ENCODE results near the gene BPIFA2.

Gene BPIFA2

DNA sequence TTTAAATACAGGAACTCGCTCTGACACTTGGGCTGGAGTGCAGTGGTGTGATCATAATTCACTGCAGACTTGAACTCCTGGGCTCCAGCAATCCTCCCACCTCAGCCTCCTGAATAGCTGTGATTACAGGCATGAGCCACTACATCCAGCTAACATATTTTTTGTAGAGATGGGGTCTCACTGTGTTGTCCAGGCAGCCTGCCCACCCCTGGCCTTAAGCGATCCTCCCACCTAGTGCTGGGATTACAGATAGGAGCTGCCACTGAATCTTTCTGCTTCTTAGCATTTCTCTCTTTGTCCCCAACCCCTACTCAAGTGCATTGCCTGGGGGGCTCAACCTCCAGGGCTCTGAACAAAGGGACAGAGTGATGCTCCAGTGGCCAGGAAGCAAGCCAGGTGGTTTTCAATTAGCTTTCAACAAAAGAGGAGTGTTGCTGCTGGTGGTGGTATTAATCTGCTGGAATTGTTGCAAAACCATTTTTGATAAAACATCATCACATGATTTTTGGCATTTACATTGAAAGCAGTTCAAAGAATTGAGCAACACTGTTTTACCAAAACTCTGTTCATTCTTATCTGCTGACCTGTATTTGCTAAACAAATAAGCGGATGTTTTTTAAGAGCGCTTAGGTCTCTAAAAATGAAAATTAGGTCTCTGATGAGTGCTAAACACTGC is 40.4 kb upstream of the BPIFA2 start:
- H3K79me2 ChIP-seq (ENCODE audit: low read length), result no peaks in the 10 kb centered on the region
- no peaks in the 10 kb centered on the region for H3F3A ChIP-seq (ENCODE audit: insufficient read depth, low read length)
- no peak overlapping the region for H3K9ac ChIP-seq (ENCODE audit: low read length)
- DNase-seq, result no peak
- no peak overlapping the region for H3K4me3 ChIP-seq (ENCODE audit: low read length)
- TF ChIP-seq, protein P1, sequence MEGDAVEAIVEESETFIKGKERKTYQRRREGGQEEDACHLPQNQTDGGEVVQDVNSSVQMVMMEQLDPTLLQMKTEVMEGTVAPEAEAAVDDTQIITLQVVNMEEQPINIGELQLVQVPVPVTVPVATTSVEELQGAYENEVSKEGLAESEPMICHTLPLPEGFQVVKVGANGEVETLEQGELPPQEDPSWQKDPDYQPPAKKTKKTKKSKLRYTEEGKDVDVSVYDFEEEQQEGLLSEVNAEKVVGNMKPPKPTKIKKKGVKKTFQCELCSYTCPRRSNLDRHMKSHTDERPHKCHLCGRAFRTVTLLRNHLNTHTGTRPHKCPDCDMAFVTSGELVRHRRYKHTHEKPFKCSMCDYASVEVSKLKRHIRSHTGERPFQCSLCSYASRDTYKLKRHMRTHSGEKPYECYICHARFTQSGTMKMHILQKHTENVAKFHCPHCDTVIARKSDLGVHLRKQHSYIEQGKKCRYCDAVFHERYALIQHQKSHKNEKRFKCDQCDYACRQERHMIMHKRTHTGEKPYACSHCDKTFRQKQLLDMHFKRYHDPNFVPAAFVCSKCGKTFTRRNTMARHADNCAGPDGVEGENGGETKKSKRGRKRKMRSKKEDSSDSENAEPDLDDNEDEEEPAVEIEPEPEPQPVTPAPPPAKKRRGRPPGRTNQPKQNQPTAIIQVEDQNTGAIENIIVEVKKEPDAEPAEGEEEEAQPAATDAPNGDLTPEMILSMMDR (IDR thresholded peaks at IDR 0.05; ENCODE audit: low read length), result no peak
- TF ChIP-seq EZH2 (optimal IDR thresholded peaks at IDR 0.05; ENCODE audit: low read depth, low read length) (no peak), EZH2phosphoT487 (IDR thresholded peaks at IDR 0.05; ENCODE audit: low read length) (no peak)
- no peaks in the 10 kb centered on the region for H3K9me2 ChIP-seq (replicated peaks; ENCODE audit: insufficient read depth, low read length)
- no peaks in the 10 kb centered on the region for H3K4me1 ChIP-seq (ENCODE audit: low read length)
- H3K36me3 ChIP-seq (replicated peaks; ENCODE audit: insufficient read depth, low read length), result no peaks in the 10 kb centered on the region
- no peak overlapping the region for H2AFZ ChIP-seq (ENCODE audit: low read length)
- H4K20me1 ChIP-seq (ENCODE audit: insufficient read depth, low read length), result no peaks in the 10 kb centered on the region
- no peak overlapping the region for H3K27ac ChIP-seq (ENCODE audit: low read length)
- peaks cover 41% of the 10 kb centered on the region for H3K27me3 ChIP-seq (replicated peaks; ENCODE audit: insufficient read depth, low read length)
- no peaks in the 10 kb centered on the region for H3K9me3 ChIP-seq (replicated peaks; ENCODE audit: insufficient read depth, low read length)
- no peak overlapping the region for H3K4me2 ChIP-seq (ENCODE audit: low read depth, low read length)

DNA sequence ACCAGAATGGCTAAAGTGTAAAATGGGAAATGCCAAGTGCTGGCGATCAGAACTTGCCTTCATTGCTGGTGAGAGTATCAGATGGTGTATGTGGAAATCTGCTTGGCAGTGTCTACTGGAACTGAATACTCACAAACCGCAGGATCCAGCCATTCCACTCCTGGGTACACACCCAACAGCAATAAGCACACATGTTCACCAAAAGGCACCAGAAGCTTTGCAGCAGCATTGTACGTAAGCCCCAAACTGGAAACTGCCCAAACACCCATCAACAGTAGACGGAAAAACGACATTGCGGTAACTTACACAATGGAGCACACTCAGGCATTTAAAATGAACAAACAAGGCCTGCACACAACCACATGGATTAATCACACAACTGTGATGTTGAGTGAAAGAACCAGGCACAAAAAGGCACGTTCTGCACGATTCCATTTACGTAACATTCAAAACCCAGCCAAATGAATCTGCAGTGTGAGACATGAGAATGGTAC is 37.3 kb upstream of the BPIFA2 start:
- no peak overlapping the region for H3K4me3 ChIP-seq (ENCODE audit: low read length)
- no peaks in the 10 kb centered on the region for H4K20me1 ChIP-seq (ENCODE audit: insufficient read depth, low read length)
- no peak overlapping the region for H2AFZ ChIP-seq (ENCODE audit: low read length)
- DNase-seq, result no peak
- H3K27ac ChIP-seq (ENCODE audit: low read length), result no peak overlapping the region
- TF ChIP-seq, protein P1 (IDR thresholded peaks at IDR 0.05; ENCODE audit: low read length), result no peak
- TF ChIP-seq EZH2 (optimal IDR thresholded peaks at IDR 0.05; ENCODE audit: low read depth, low read length) (no peak), EZH2phosphoT487 (IDR thresholded peaks at IDR 0.05; ENCODE audit: low read length) (no peak)
- no peaks in the 10 kb centered on the region for H3K9me3 ChIP-seq (replicated peaks; ENCODE audit: insufficient read depth, low read length)
- no peaks in the 10 kb centered on the region for H3K36me3 ChIP-seq (replicated peaks; ENCODE audit: insufficient read depth, low read length)
- H3K79me2 ChIP-seq (ENCODE audit: low read length), result no peaks in the 10 kb centered on the region
- no peak overlapping the region for H3K4me2 ChIP-seq (ENCODE audit: low read depth, low read length)
- H3K4me1 ChIP-seq (ENCODE audit: low read length), result no peaks in the 10 kb centered on the region
- H3F3A ChIP-seq (ENCODE audit: insufficient read depth, low read length), result no peaks in the 10 kb centered on the region
- peaks cover 57% of the 10 kb centered on the region for H3K27me3 ChIP-seq (replicated peaks; ENCODE audit: insufficient read depth, low read length)
- no peak overlapping the region for H3K9ac ChIP-seq (ENCODE audit: low read length)
- no peaks in the 10 kb centered on the region for H3K9me2 ChIP-seq (replicated peaks; ENCODE audit: insufficient read depth, low read length)

DNA sequence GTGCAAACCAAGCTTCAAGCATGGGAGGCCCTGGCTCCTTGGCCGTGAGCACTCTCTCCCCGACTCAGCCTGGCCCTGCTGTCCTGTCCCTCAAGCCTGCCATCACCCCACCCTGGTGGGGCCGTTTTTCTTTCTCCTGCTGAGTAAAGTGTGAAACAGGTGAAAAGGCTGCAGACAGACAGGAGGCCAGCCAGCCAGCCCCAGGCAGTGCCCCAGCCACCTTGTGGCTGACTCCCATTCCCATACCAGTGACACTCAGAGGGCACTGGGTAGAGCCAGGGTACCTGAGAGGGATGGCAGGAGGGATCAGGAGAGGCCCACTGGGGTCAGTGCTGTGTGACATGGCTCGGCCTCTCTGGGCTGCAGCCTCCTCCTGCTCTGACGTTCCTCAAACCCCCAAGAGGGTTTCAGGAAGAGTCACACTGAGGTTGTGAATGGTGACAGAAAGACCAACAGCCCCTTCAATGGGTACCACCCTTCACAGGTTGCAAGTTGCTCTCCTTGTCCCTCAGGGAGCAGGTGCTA is 35.9 kb upstream of the BPIFA2 start:
- H3K27me3 ChIP-seq (replicated peaks; ENCODE audit: insufficient read depth, low read length), result peaks cover 49% of the 10 kb centered on the region

More for the DNA sequence above, 35.9 kb upstream of the BPIFA2 start:
- no peak for DNase-seq
- Histone ChIP-seq H3K9me2 (replicated peaks; ENCODE audit: insufficient read depth, low read length) (no peaks in the 10 kb centered on the region), H3K4me1 (ENCODE audit: low read length) (no peaks in the 10 kb centered on the region), H3K9me3 (replicated peaks; ENCODE audit: insufficient read depth, low read length) (no peaks in the 10 kb centered on the region), H4K20me1 (ENCODE audit: insufficient read depth, low read length) (no peaks in the 10 kb centered on the region), H3K36me3 (replicated peaks; ENCODE audit: insufficient read depth, low read length) (no peaks in the 10 kb centered on the region), H3K4me2 (ENCODE audit: low read depth, low read length) (no peak overlapping the region), H3F3A (ENCODE audit: insufficient read depth, low read length) (no peaks in the 10 kb centered on the region), H3K9ac (ENCODE audit: low read length) (no peak overlapping the region), H3K4me3 (ENCODE audit: low read length) (no peak overlapping the region), H3K79me2 (ENCODE audit: low read length) (no peaks in the 10 kb centered on the region), H2AFZ (ENCODE audit: low read length) (no peak overlapping the region), H3K27ac (ENCODE audit: low read length) (no peak overlapping the region)
- TF ChIP-seq EZH2phosphoT487 (IDR thresholded peaks at IDR 0.05; ENCODE audit: low read length) (no peak), EZH2 (optimal IDR thresholded peaks at IDR 0.05; ENCODE audit: low read depth, low read length) (no peak)
- TF ChIP-seq, protein P1 (IDR thresholded peaks at IDR 0.05; ENCODE audit: low read length), result no peak

All from MM.1S (cell line).